Measurements from ENCODE around the gene INO80B.
"Not testable (repeated sequence)": the region's sequence is repeated elsewhere in the genome, so short reads cannot be mapped to it uniquely, and the experiment has no call there.

The INO80B gene

GRCh38 chr2:74450570-74451190 is 4.2 kb upstream of the INO80B start:
- DNase-seq (ENCODE audit: low read depth): no peak

DNA sequence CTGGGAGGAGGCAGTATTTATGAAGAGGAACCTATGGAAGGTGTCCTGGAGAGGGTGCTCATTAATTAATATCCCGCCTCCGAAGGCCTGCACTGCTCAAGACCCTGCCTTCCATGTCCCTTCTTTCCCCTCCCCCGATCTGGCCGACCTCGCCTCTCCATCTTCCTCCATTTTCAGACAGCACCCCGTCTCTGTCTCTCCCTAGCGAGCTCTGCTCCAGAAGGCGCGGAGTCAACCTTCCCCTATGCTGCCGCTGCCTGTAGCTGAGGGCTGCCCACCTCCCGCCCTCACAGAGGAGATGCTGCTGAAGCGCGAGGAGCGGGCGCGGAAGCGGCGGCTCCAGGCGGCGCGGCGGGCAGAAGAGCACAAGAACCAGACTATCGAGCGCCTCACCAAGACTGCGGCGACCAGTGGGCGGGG is 2.3 kb downstream of the INO80B start:
- DNase-seq (ENCODE audit: low read depth): no peak

DNA sequence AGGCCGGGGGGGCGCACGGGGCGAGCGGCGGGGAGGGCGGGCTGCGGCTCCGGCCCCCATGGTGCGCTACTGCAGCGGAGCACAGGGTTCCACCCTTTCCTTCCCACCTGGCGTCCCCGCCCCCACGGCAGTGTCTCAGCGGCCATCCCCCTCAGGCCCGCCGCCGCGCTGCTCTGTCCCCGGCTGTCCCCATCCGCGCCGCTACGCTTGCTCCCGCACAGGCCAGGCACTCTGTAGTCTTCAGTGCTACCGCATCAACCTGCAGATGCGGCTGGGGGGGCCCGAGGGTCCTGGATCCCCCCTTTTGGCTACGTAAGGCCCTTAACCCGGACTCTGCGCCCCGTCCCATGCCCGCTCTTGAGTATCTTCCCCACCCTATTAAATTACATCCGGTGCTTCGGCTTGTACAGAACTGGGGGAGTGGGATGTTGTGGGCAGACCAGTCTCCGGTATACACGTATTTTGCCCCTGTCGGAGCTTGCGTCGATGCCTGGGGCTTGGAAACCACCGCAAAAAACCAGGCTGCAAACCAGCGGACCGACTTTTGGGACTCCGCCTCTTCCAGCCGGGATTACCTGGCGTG is 2.8 kb downstream of the INO80B start:
- peak; percentile 77 for DNase-seq (ENCODE audit: low read depth)

- peak; percentile 98 for DNase-seq (ENCODE audit: low read depth)
Observed at GRCh38 chr2:74458132-74458937, 3.4 kb downstream of the INO80B start, which contains the start of gene WBP1. Gene WBP1 (plus strand): TSS chr2:74458438. CDS start chr2:74458603, 165 bp downstream.

- DNase-seq (ENCODE audit: low read depth): no peak
Observed at GRCh38 chr2:74458938-74459363, 4.1 kb downstream of the INO80B start.

GRCh38 chr2:74459503-74460118 is 4.7 kb downstream of the INO80B start:
- not testable (repeated sequence) for DNase-seq (ENCODE audit: low read depth)

- DNase-seq (ENCODE audit: low read depth): not testable (repeated sequence)
Observed at GRCh38 chr2:74460187-74460586, 5.3 kb downstream of the INO80B start.

DNA sequence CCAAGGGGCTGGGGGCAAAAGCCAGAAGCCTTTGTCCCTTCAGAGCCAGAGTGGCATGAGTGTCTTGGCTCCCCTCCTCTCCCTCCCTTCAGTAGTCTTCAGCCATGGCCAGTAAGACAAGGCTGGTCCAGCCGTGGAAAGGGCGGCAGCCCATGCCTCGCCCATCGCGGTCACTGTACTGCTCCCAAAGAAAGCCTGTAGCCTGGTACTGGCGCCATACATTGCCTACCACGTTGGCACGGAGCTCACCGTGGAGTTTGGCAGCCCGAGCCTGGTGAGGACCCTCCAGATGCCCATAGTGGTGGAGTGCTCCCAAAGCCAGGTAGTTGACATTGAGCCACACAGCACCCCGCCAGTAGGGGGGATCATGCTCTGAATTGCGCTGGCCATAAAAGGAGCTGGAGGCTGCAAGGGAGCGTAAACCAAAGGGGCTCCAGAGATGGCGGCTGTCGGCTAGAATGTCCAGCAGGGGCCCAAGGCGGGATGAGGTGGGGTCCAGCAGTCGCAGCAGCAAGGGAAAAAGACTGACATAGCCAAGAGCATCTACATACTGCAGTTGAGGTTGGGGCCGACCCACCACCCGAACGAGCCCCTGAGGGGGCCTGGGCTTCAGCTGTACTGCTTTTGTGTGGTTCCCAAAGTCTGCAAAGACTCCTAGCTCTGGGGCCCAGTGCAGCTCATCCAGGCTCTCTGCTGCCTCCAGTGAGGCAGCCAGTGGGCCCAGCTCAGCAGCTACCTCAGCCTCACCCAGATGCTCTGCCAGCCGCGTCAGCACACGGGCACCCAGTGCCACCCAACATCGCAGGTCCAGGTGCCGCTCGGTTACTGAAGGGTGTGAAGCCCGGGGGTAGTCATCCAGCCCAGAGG is 6.5 kb downstream of the INO80B start:
- no peak for DNase-seq (ENCODE audit: low read depth)

DNA sequence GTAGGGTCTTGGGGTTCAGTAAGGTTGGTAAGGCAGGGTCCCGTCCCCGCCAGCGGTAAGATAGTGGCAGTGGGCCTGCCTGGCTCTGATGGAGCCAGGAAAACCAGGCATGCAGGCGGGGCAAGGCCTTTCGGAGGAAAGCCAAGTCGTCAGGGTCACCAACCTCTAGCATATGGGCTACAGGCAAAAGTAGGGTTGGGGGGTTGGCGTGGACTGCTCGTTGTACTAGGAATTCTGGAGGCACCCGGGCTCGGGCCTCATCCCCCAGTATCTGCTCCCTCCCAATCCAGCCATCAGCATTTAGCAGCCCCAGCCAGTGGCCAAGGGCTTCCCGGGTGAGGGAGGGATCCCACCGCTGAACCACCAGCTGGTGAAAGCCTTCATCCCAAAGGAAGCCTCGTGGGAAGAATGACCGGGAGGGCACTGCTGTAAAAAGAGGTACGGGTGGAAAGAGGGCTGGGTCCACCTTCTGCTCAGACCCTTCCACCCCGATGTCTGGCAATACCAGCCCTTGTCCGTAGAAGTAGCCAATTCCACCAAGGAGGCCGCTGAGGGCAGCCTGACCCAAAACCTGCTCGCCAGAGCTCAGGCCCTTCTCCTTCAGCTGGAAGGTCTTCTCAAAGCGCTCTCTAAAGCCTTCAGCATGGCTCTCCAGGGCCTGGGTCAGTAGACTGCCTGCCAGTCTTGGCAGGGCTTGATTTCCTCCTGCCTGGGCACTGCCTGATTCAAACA is 7.3 kb downstream of the INO80B start:
- no peak for DNase-seq (ENCODE audit: low read depth)

DNA sequence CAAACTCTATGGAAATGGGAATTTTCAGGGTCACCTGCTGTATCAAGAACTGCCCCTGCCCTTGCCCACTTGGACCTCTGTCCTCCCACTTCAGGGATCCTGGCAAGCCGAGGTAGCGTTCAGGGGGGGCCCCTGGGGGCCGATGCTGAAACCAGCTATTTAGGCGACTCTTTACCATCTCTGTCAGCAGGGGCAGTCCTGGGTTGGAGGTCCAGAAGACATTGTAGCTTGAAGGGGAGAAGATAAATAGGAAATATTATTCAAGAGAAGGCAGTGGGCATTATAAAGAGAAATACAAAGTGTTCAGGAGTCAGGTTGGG is 7.9 kb downstream of the INO80B start:
- DNase-seq (ENCODE audit: low read depth): no peak

DNA sequence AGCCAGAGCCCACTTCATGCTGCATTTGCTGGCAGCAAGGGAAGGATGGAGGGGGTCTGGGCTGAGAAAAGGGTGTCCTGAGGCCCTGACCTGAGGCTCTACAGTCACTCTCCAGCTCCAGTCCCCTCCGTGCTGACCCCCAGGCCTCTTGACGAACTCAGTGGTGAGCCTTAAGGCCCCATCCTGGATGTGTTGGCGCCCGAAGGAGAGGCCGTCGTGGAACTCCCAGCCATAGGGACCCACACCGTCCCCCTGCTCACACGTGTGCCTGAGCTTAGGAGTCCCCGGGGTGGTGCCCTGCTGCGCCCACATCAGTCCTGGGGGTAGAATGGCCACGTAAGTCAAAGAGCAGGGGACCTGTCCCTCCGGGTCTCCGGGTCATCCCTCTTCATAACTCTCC is 9.5 kb downstream of the INO80B start:
- DNase-seq (ENCODE audit: low read depth): no peak

- not testable (repeated sequence) for DNase-seq (ENCODE audit: low read depth)
Observed at GRCh38 chr2:74470742-74471141, 15.9 kb downstream of the INO80B start.

DNA sequence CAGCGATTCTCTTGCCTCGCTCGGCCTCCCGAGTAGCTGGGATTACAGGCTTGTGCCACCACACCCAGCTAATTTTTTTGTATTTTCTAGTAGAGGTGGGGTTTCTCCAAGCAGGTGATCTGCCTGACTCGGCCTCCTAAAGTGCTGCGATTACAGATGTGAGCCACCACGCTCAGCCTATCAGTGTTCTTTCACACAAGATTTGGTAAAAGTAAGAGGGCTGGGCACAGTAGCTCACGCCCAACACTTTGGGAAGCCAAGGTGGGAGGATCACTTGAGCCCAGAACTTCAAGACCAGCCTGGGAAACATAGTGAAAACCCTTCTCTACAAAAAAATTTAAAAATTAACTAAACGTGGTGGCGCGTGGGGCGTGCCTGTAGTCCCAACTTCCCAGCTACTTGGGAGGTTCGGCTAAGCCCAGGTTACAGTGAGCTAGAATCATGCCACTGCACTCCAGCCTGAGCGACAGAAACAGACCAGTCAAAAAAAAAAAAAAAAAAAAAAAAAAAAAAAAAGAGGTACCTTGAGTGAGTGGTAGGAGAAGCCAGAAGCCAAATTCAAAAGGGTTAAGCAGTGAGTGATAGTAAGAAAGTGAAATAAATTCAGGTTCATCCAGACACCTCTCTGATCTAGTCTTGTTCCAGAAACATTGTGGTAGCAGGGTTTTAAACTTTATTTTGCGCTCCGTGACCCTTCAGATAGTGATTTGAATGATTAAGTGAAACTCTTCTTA is 16.6 kb downstream of the INO80B start:
- no peak for DNase-seq (ENCODE audit: low read depth)

DNA sequence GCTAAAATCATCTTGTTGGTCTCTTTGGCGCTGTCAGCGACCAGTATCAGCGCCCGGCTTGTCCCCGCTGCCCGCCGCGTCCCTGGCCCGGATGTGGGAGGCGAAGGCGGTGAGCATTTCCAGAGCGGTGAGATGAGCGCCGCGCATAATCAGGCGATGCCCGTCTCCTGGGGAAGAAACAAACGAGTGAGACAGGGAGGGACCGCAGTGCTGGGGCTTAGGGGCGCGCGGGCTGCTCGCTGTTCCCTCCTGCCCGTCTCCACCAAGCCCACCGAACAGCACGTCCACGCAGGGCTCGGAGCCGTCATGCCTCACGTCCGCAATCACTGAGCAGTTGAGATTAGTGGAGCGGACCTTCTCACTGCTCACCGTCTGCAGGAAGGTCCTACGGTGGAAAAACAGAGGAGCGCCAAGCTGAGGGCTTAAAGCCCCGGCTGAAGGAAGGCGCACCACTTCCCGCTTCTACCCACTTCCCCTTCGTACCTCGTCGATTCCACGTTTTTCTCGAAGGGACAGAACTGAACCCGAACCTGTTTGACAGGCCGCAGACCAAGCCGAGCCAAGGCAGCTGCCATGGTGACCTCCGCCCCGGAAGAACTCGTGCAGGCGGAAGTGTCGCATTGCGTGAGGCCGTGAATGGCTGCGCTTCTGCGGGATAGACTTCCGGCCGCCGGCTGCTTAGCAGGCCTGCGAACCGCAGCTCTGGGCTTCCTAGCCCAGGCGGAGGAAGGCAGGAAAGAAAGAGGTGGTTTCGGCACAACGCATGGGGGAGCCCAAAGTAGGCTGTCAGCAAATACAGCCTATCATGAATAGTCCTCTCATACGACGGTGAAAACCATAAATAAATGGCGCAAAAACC is 17.4 kb downstream of the INO80B start, which contains the start of gene MRPL53:
MRPL53 (minus strand) TSS at position 595 of the 859 bp plus-strand sequence; CDS start at position 575, 20 bp downstream.
- peak; percentile 96 for DNase-seq (ENCODE audit: low read depth)

- DNase-seq (ENCODE audit: low read depth): no peak
Observed at GRCh38 chr2:74472945-74473258, 18.0 kb downstream of the INO80B start.

- no peak for DNase-seq (ENCODE audit: low read depth)
Observed at GRCh38 chr2:74474481-74474880, 19.6 kb downstream of the INO80B start.

GRCh38 chr2:74474899-74475298 is 20.0 kb downstream of the INO80B start:
- DNase-seq (ENCODE audit: low read depth): no peak

DNA sequence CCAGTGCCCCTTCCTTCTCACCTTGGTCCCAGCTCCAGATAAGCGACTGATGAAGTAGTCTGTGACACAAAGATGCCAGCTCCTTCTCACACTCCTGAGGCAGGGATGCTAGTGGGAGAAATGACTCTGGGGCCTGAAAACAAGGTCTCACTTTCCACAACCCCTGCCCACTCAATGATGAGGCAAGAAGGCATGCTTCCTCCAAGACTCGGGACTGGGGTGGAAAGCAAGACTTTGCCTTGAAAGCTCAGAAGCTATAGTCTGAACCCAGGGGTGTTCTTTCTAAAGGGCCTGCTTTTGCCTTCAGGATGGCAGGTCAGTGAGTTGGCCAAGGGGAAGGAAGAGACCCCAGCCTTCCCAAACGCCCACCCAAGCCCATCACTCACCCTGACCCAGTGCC is 26.5 kb downstream of the INO80B start:
- no peak for DNase-seq (ENCODE audit: low read depth)
